MM.1S (cell line): ENCODE data around the gene IMPG1.

Experiments
- EZH2 ChIP-seq: fragments of 300-600 bp; sonication (generic); optimal IDR thresholded peaks from 2 replicates; pipeline ENCODE3; 2017; ENCODE audit warnings: low read depth, mild to moderate bottlenecking, antibody characterized with exemption, low read length, mixed read lengths
- TF ChIP-seq, protein P1 (sequence below): fragments of 300-600 bp; sonication (generic); IDR thresholded peaks from 2 replicates; pipeline ENCODE4 v1.5.1; 2016; ENCODE audit warnings: antibody characterized with exemption, low read length, mixed read lengths

GRCh38 chr6:75893776-75894152, 178.7 kb downstream of the IMPG1 start:
- TF ChIP-seq, protein P1, sequence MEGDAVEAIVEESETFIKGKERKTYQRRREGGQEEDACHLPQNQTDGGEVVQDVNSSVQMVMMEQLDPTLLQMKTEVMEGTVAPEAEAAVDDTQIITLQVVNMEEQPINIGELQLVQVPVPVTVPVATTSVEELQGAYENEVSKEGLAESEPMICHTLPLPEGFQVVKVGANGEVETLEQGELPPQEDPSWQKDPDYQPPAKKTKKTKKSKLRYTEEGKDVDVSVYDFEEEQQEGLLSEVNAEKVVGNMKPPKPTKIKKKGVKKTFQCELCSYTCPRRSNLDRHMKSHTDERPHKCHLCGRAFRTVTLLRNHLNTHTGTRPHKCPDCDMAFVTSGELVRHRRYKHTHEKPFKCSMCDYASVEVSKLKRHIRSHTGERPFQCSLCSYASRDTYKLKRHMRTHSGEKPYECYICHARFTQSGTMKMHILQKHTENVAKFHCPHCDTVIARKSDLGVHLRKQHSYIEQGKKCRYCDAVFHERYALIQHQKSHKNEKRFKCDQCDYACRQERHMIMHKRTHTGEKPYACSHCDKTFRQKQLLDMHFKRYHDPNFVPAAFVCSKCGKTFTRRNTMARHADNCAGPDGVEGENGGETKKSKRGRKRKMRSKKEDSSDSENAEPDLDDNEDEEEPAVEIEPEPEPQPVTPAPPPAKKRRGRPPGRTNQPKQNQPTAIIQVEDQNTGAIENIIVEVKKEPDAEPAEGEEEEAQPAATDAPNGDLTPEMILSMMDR = no peak
- TF ChIP-seq EZH2 = no peak
